ENCODE measurements around the gene GRPEL2.

Gene GRPEL2

GRCh38 chr5:149325894-149326293, 19.4 kb upstream of the GRPEL2 start:
- H3K4me3 ChIP-seq (replicated peaks; ENCODE audit: low read depth, low read length) = no peak overlapping the region
- peak; percentile 66 for DNase-seq (ENCODE audit: low read depth)
- no peak for TF ChIP-seq CTCF (IDR thresholded peaks at IDR 0.05; ENCODE audit: low read length, missing control alignments)

- TF ChIP-seq CTCF (IDR thresholded peaks at IDR 0.05; ENCODE audit: low read length, missing control alignments) = no peak
- no peak overlapping the region for H3K4me3 ChIP-seq (replicated peaks; ENCODE audit: low read depth, low read length)
- DNase-seq (ENCODE audit: low read depth) = no peak
These were observed 18.7 kb upstream of the GRPEL2 start for GRCh38 chr5:149326611-149327010.

- H3K4me3 ChIP-seq (replicated peaks; ENCODE audit: low read depth, low read length) = no peak overlapping the region
- TF ChIP-seq CTCF (IDR thresholded peaks at IDR 0.05; ENCODE audit: low read length, missing control alignments) = no peak
- DNase-seq (ENCODE audit: low read depth) = no peak
These were observed 17.1 kb upstream of the GRPEL2 start for GRCh38 chr5:149328177-149328576.

GRCh38 chr5:149333711-149334443, 11.4 kb upstream of the GRPEL2 start:
- DNase-seq (ENCODE audit: low read depth) = peak; percentile 19
- TF ChIP-seq CTCF (IDR thresholded peaks at IDR 0.05; ENCODE audit: low read length, missing control alignments) = no peak
- H3K4me3 ChIP-seq (replicated peaks; ENCODE audit: low read depth, low read length) = no peak overlapping the region

- no peak for TF ChIP-seq CTCF (IDR thresholded peaks at IDR 0.05; ENCODE audit: low read length, missing control alignments)
- H3K4me3 ChIP-seq (replicated peaks; ENCODE audit: low read depth, low read length) = no peak overlapping the region
- DNase-seq (ENCODE audit: low read depth) = no peak
These were observed 7.6 kb upstream of the GRPEL2 start for GRCh38 chr5:149337736-149338135.

GRCh38 chr5:149338364-149338763, 6.9 kb upstream of the GRPEL2 start:
- DNase-seq (ENCODE audit: low read depth) = no peak
- no peak overlapping the region for H3K4me3 ChIP-seq (replicated peaks; ENCODE audit: low read depth, low read length)
- no peak for TF ChIP-seq CTCF (IDR thresholded peaks at IDR 0.05; ENCODE audit: low read length, missing control alignments)

GRCh38 chr5:149340920-149341319, 4.4 kb upstream of the GRPEL2 start:
- DNase-seq (ENCODE audit: low read depth) = no peak
- no peak overlapping the region for H3K4me3 ChIP-seq (replicated peaks; ENCODE audit: low read depth, low read length)
- TF ChIP-seq CTCF (IDR thresholded peaks at IDR 0.05; ENCODE audit: low read length, missing control alignments) = no peak
